Liver (tissue), 9 donors: ENCODE data around the gene CFAP45. TPM values are rescaled to one million over a fixed set of nuclear protein-coding genes. Genes with fewer than 3 reads are reported as not detected.

ENCODE experiments used
- DNase-seq: peaks from one replicate; pipeline ENCODE4 v3.0.0-alpha.2; 2017; ENCODE audit warnings: low spot score
- H3K27ac ChIP-seq, 2 donors: one replicate each; pipeline ENCODE4 v1.7.0; 2013; ENCODE audit warnings: inconsistent platforms in 2 of 2, low read length in 2 of 2, control low read depth in 1 of 2, low read depth in 1 of 2, mild to moderate bottlenecking in 1 of 2
- H3K27me3 ChIP-seq, 4 donors: one replicate each; pipeline versions ENCODE4 v1.6.1 to v1.7.0; 2013; ENCODE audit warnings: low read length in 3 of 4, inconsistent platforms in 1 of 4, mild to moderate bottlenecking in 1 of 4, moderate library complexity in 1 of 4; ENCODE audit not compliant: control insufficient read depth in 4 of 4, insufficient read depth in 4 of 4
- H3K36me3 ChIP-seq, 4 donors: one replicate each; pipeline versions ENCODE4 v1.6.1 to v1.7.0; 2013; ENCODE audit warnings: low read length in 3 of 4, mild to moderate bottlenecking in 3 of 4, low read depth in 1 of 4, moderate library complexity in 1 of 4; ENCODE audit not compliant: control insufficient read depth in 4 of 4, insufficient read depth in 3 of 4
- H3K4me1 ChIP-seq, 4 donors: one replicate each; pipeline versions ENCODE4 v1.6.1 to v1.7.0; 2013; ENCODE audit warnings: low read length in 3 of 4, mild to moderate bottlenecking in 3 of 4, moderate library complexity in 1 of 4; ENCODE audit not compliant: control insufficient read depth in 4 of 4, insufficient read depth in 4 of 4
- H3K4me3 ChIP-seq, 3 donors: one replicate each; pipeline versions ENCODE4 v1.6.1 to v1.7.0; 2013; ENCODE audit warnings: low read length in 3 of 3, control low read depth in 1 of 3, low read depth in 1 of 3, mild to moderate bottlenecking in 1 of 3
- H3K9ac ChIP-seq, 2 donors: one replicate each; pipeline ENCODE4 v1.7.0; 2013; ENCODE audit warnings: low read length in 2 of 2, mild to moderate bottlenecking in 2 of 2, moderate library complexity in 2 of 2, control low read depth in 1 of 2, low read depth in 1 of 2
- H3K9me3 ChIP-seq, 4 donors: one replicate each; pipeline versions ENCODE4 v1.6.1 to v1.7.0; 2013; ENCODE audit warnings: low read length in 3 of 4; ENCODE audit not compliant: control insufficient read depth in 4 of 4
- ATF3 ChIP-seq: IDR thresholded peaks from 2 replicates; pipeline ENCODE4 v1.6.1; 2016; ENCODE audit warnings: antibody characterized with exemption
- CTCF ChIP-seq: fragments of 150-350 bp; IDR thresholded peaks from 2 replicates; pipeline ENCODE4 v1.5.1; 2017; ENCODE audit warnings: improper control_type of control experiment, low read depth, low read length; ENCODE audit not compliant: missing input control
- EGR1 ChIP-seq, 2 donors: IDR thresholded peaks; 2 replicates each; pipeline ENCODE4 v1.6.1; 2016 to 2018; ENCODE audit warnings: antibody characterized with exemption in 2 of 2, low read depth in 2 of 2
- FOXA1 ChIP-seq: IDR thresholded peaks from 2 replicates; pipeline ENCODE4 v1.6.1; 2016; ENCODE audit warnings: antibody characterized with exemption
- FOXA2 ChIP-seq: IDR thresholded peaks from 2 replicates; pipeline ENCODE4 v1.6.1; 2016; ENCODE audit warnings: antibody characterized with exemption
- GABPA ChIP-seq, 2 donors: IDR thresholded peaks in 1 of 2; conservative IDR thresholded peaks in 1 of 2; 2 replicates each; pipeline ENCODE4 v1.6.1; 2016; ENCODE audit warnings: antibody characterized with exemption in 2 of 2, mild to moderate bottlenecking in 1 of 2, moderate library complexity in 1 of 2
- HNF4A ChIP-seq, 2 donors: conservative IDR thresholded peaks; 2 replicates each; pipeline ENCODE4 v1.6.1; 2016; ENCODE audit warnings: antibody characterized with exemption in 2 of 2, mild to moderate bottlenecking in 2 of 2
- HNF4G ChIP-seq: IDR thresholded peaks from 2 replicates; pipeline ENCODE4 v1.6.1; 2016; ENCODE audit warnings: antibody characterized with exemption
- JUND ChIP-seq, 2 donors: IDR thresholded peaks; 2 replicates each; pipeline ENCODE4 v1.6.1; 2016; ENCODE audit warnings: antibody characterized with exemption in 2 of 2
- MAX ChIP-seq: IDR thresholded peaks from 2 replicates; pipeline ENCODE4 v1.6.1; 2016; ENCODE audit warnings: antibody characterized with exemption
- RAD21 ChIP-seq, 2 donors: IDR thresholded peaks; 2 replicates each; pipeline ENCODE4 v1.6.1; 2016; ENCODE audit warnings: antibody characterized with exemption in 2 of 2, mild to moderate bottlenecking in 2 of 2
- RXRA ChIP-seq, 2 donors: IDR thresholded peaks; 2 replicates each; pipeline ENCODE4 v1.6.1; 2017 to 2018; ENCODE audit warnings: antibody characterized with exemption in 2 of 2, mild to moderate bottlenecking in 1 of 2
- SP1 ChIP-seq: IDR thresholded peaks from 2 replicates; pipeline ENCODE4 v1.6.1; 2018; ENCODE audit warnings: antibody characterized with exemption, mild to moderate bottlenecking
- TAF1 ChIP-seq: conservative IDR thresholded peaks from 2 replicates; pipeline ENCODE4 v1.6.1; 2016; ENCODE audit warnings: antibody characterized with exemption, mild to moderate bottlenecking
- YY1 ChIP-seq: IDR thresholded peaks from 2 replicates; pipeline ENCODE4 v1.6.1; 2016; ENCODE audit warnings: antibody characterized with exemption, mild to moderate bottlenecking
- ZBTB33 ChIP-seq: IDR thresholded peaks from 2 replicates; pipeline ENCODE4 v1.6.1; 2016; ENCODE audit warnings: antibody characterized with exemption
- WGBS: extraction: QIAGEN DNeasy Blood & Tissue Kit; methylation state at CpG from one replicate; pipeline ENCODE4 v1.1.7; 2013; 5-methylcytosine and 5-hydroxymethylcytosine counted together
- polyA plus RNA-seq, 2 donors: library from polyadenylated mRNA; stranded (reverse) in 1 of 2; unstranded in 1 of 2; fragments of 200-250 nt in 1 of 2; fragments of >200 nt in 1 of 2; fragmentation: Nextera tagmentation in 1 of 2; extraction: Ambion mirVana in 1 of 2; gene quantifications; one replicate each; pipeline versions ENCODE4 v1.2.1 to v1.2.3, GENCODE V29; 2013 to 2015
- total RNA-seq, 2 donors: library from RNA; depleted of rRNA; stranded (reverse); fragments of >200 nt; gene quantifications; one replicate each; pipeline ENCODE4 v1.2.3, GENCODE V29; 2014
- donor health status: healthy.
- donor health status: healthy.
- donor health status: healthy.
- donor health status: healthy.
- donor health status: healthy.

CFAP45 gene
- total and polyA plus RNA-seq, 4 donors, result 0.03 to 0.24 TPM; not detected in 2

- Histone ChIP-seq H3K4me1 (no peaks in the 10 kb centered on the region), H3K9ac (no peak overlapping the region), H3K27me3 (no peaks in the 10 kb centered on the region), H3K27ac (no peak overlapping the region), H3K9me3 (no peaks in the 10 kb centered on the region), H3K36me3 (no peaks in the 10 kb centered on the region), H3K4me3 (no peak overlapping the region)
- DNase-seq, result no peak
- TF ChIP-seq CTCF (no peak), FOXA1 (no peak), FOXA2 (no peak), GABPA (IDR thresholded peaks at IDR 0.05 in 1 of 2, conservative IDR thresholded peaks at IDR 0.05 in 1 of 2) (no peak), HNF4G (no peak), YY1 (no peak), HNF4A (conservative IDR thresholded peaks at IDR 0.05) (no peak), EGR1 (IDR thresholded peaks at IDR 0.05; ENCODE audit: low read depth in 2 of 2) (no peak), SP1 (no peak), MAX (no peak), ZBTB33 (no peak)
- WGBS, result 86% methylated on average over 6 of the region's 6 CpGs
These were observed 72.9 kb downstream of the CFAP45 start for GRCh38 chr1:159827102-159827490.

- no peaks in the 10 kb centered on the region for H3K27me3 ChIP-seq
- 76% methylated on average over 11 of the region's 11 CpGs for WGBS
- no peak within 1 kb of the TSS for H3K4me3 ChIP-seq
- H3K9me3 ChIP-seq, result no peaks in the 10 kb centered on the region
- H3K36me3 ChIP-seq, result no peaks in the 10 kb centered on the region
- no peaks in the 10 kb centered on the region for H3K4me1 ChIP-seq
- TF ChIP-seq MAX (peak; percentile 45), YY1 (no peak)
- H3K27ac ChIP-seq, result no peak within 1 kb of the TSS
- DNase-seq, result no peak
- no peak within 1 kb of the TSS for H3K9ac ChIP-seq
These were observed 73.4 kb downstream of the CFAP45 start, which contains the start of gene SLAMF8 for GRCh38 chr1:159826441-159827101. SLAMF8 (plus strand) TSS chr1:159826873; CDS start chr1:159826899, 26 bp downstream.

- DNase-seq, result no peak
- Histone ChIP-seq H3K36me3 (no peaks in the 10 kb centered on the region), H3K27ac (no peak overlapping the region), H3K9me3 (no peaks in the 10 kb centered on the region), H3K4me1 (no peaks in the 10 kb centered on the region), H3K27me3 (no peaks in the 10 kb centered on the region), H3K4me3 (no peak overlapping the region), H3K9ac (no peak overlapping the region)
- TF ChIP-seq JUND (IDR thresholded peaks at IDR 0.05) (no peak), CTCF (no peak), ATF3 (no peak), FOXA2 (no peak), HNF4G (no peak), EGR1 (IDR thresholded peaks at IDR 0.05; ENCODE audit: low read depth in 2 of 2) (no peak), RXRA (IDR thresholded peaks at IDR 0.05) (no peak), YY1 (no peak), ZBTB33 (no peak), GABPA (IDR thresholded peaks at IDR 0.05 in 1 of 2, conservative IDR thresholded peaks at IDR 0.05 in 1 of 2) (no peak), TAF1 (no peak), RAD21 (IDR thresholded peaks at IDR 0.05) (no peak)
- 66% methylated on average over 3 of the region's 3 CpGs for WGBS
These were observed 74.4 kb downstream of the CFAP45 start for GRCh38 chr1:159825564-159825963.
